SHP77 treated with DMSO at 0.1 percent for 48 hours (cell line): ENCODE measurements around the gene ZNF516.

Experiments used
- DNase-seq: peaks from one replicate; lab custom pipeline; 2025; lab: John Stamatoyannopoulos, UW

ZNF516 gene

GRCh38 chr18:76378526-76379215, 116.4 kb downstream of the ZNF516 start:
- DNase-seq, result no peak

DNA sequence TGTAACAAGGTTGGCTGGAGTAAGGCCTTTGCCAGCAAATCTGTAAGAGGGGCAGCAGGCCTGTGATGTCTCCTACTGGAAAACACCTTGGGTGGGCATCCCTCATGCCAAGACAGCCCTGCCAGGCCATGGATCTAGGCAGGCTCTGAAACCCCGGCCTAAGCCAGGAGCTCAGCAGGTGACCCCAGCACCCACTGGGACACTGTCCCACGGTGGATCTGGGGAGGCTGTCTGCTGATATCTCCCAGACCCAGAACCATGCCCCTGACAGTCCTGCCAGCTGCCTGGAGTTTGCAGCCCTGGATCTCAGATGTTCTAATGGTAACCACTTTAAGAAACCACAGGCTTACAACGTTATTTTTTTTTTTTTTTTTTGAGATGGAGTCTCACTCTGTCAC, 117.7 kb downstream of the ZNF516 start:
- no peak for DNase-seq

DNA sequence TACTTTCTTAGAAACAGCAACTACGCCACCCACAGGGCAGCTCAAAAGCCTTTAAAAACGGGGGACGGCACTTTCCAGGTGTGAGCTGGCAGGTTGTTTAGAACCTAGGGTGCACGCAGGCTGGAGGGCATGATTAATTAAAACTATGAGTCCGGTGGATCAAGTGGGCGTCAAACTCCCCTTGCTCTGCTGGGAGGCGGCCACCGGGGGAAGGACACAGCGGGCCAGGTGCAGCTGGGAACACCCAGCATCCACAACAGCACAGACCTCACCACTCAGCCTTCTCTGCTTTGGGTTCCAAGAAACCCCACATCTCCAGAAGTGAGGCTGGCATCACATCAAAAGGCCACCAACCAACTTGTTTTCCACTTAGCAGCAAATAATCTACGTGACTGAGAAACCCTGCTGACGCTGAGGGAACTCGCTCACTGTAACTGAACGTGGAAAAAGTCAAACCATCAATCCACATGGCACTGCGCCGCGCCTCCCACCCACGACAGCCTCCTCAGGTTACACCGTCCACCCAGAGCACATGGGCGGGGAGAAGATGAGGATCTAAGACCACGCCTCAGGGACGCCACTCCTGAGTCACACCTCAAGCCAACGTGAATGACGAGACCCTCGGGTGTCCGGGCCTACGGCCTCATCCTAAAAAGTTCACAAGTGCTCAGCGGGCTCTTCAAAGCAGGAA, 118.2 kb downstream of the ZNF516 start:
- no peak for DNase-seq

DNA sequence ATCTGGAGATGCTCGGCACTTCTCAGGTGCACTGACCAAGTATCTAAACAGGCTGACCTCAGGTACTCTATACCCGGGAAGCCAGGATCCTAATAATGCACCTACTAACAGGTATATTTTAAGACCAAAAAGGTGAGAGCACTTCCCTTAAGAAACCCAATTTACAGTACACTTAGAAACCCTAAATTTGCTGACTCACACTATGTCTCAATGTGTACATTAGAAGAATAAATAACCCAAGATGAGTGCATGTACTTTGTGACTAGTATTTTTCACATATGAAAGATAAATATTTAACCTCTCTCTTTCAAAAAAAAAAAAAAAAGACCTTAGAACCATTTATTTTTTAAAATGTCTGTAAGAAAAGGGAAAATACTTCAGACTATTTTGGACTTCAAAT, 118.8 kb downstream of the ZNF516 start:
- no peak for DNase-seq

DNA sequence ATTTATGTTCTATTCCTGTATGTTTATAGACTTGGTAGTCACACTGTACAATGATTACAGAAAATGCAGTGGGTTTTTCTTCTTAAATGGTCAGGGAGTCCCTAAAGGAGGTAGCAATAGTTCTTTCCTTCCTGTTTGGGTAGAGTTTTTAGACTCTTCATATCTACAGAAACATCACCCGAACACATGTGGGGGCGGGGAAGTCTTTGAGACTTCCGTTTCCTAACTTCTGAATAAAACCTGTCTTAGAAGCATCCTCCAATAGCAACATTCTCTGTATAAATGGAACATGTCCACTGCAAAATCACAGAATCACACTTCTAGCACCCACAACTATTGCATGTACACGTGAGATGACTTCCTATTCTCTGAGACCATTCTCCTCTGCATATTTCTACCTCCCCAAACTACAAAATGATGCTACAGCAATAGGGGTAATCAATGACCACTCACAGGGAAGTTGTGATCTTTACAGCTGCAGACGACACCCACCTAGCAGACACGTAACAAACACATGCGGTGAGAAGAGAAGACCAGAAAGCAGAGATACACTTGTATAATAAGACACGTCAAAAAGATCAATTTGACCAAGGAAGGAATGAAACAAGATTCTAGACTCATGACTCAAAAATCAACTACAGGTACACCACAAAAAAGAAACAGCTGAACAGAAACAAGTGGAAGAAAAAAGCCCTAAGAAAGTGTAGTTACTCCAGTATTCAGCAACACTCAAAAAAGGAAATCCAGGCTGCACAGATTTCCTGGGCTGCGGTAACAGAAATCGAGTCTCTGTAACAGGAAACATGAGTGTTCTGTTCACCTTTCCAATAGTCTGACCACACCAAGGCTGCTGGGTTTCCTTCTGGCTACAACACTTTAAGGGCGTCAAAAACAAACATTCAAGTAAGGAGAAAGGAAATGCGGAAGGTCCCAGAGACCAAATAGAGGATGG, 120.4 kb downstream of the ZNF516 start:
- DNase-seq, result no peak

GRCh38 chr18:76373297-76373696, 121.7 kb downstream of the ZNF516 start:
- no peak for DNase-seq

DNA sequence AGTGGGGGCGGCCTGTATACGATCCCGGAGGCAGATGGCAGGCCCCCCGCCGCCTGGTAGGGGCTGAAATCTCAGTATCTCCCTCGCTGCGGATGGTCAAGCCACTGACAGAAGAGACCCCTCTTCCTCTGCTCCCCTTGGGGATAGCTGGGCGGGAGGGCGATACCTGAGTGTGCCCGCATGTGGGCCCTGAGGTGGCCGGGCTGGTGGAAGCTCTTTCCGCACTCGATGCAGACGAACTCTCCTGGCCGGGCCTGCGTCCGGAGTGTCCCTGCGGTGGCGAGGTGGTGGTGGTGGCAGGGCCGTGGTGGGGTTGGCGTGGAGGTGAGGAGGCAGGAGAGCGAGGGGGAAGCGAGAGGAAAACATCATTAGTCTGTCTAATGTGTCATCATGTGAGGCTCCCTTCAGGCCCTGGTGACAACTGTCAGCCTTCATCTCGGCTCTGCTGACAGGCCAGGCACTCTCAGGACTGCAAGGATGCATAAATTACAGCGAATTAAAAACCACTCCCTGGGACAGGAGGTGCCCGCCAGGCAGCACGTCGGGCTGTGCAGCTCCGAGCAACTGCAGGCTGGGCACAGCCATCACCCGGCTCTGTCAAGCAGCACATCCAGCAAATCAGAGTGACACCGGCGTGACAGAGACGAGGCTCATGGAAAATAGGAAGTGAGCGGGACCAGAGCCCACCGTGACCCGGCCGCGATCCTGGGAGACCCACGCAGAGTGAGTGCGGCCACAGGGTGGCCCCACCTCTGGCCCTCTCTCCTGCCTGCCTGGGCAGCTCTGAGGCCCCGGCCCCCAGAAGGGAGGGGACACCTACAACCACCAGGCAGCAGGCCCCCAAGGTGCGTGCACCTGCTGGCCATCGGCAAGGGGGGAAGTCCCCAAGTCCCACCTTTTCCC, 123.5 kb downstream of the ZNF516 start:
- no peak for DNase-seq

GRCh38 chr18:76370686-76371085, 124.4 kb downstream of the ZNF516 start:
- DNase-seq, result no peak

DNA sequence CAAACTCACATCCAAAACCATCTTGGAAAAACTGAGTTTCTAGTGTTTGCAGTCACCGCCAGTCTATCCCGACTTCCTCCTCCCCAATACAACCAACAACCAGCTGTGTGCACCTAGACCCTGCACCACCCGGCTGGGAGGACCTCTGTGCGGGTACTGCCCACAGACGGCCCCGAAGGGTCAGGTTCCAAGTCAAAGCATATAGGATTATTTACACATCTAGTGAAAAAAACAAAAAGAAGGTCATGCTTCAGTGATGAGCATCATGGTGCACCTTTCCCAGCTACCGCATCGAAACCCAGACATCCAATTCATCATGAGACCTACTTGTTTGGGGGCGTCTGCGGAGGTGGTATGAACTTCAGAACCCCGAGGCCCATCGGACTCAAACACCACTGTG, 124.8 kb downstream of the ZNF516 start:
- no peak for DNase-seq

GRCh38 chr18:76369791-76370190, 125.3 kb downstream of the ZNF516 start:
- no peak for DNase-seq

DNA sequence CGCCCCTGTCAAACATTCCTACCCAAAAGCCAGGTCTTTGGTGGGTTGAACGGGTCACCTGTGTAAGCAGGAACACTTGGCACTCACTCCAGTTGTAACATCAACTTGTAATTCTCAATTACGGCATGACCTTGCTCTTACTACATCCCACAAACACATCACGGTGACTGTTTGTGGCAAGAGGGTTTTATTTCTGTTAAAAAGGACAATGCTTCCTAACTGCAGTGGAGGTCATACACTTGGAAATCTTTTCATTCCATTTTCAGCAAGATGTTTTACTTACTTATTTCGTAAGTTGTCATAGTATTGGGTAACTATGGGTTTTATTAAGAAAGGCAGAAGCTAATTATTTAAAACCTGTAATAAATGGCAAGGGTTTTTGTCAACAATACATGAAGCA, 126.1 kb downstream of the ZNF516 start:
- DNase-seq, result no peak

DNA sequence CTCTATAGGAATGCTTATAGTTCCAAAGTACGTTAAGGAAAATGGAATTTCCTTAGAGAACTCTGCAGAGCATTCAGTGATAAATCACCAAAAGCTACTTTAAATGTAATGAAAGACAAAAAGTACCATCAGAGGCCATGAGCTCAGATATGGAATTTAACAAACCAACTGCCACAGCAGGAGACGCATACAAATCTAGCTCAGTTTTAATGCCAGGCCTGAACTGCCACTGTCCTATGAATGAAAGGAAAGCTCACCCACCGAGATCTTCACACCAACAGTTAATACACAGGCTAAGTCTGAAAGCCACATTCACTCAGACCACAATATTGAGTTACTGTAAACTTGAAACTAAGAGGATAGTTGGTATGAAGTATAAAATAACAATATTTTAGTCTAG, 126.8 kb downstream of the ZNF516 start:
- DNase-seq, result no peak

GRCh38 chr18:76367168-76368125, 127.6 kb downstream of the ZNF516 start:
- DNase-seq, result no peak

DNA sequence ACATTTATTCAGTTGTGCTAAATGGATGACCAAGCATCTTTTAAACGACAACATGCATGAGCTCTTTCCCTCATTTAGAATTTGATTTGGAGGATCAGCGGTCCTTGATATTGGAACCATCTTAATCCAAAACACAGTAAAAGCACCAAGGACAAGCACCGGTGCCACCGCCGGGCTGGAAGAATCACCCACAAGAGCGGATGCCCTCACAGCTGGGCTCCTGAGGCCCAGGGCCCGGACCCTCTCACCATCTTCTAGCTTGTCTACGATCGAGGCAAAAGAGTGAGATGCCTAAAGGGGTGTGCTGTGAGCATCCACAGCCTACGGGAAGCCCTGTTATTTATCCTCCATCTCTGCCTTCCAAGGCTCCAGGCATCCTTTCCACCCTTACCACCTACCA, 129.5 kb downstream of the ZNF516 start:
- no peak for DNase-seq

DNA sequence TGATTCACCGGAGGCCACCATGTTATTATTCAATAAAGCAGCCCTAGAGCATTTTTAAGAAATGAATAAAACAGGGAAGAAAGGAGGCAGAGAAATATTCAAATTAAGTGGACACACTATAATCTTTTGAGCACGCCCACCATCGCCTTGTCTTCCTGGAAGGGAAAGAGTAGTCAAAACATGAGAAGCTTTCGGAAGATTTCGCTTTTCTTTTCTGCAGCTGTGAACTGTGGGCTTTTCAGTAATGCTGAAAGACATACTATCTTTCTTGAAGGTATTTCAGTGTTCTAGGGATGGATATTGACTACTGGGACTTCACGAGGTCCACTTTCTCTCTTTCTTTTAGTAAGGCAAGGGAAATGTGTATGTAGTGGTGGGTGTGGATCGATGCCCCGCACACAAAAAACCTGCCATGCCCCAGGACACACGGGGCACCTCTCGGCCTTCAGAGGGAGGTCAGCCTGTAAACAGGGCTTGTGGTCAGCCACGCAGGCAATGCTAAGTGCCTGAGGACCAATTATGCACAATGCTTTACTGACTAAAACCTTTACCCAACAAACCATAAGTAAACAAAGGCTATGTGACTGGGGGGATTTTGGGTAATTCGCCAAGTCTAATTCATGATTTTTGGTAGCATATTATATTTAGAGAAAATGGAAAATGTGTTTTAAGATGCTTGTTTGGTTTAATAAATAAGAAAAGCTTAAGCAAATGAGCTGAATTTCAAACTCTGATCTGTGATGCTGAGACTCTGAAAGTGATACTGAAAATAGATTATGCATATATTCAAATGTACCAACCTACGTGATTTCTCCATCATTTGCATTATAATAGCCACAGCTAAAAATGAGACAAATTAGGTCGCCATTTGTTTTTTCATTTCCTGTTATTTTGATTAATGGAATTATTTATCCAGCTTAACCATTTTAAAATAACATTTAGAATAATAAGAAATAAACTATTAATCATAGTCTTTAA, 130.5 kb downstream of the ZNF516 start:
- DNase-seq, result no peak

GRCh38 chr18:76363436-76364120, 131.5 kb downstream of the ZNF516 start:
- DNase-seq, result no peak

GRCh38 chr18:76362676-76363075, 132.4 kb downstream of the ZNF516 start:
- DNase-seq, result no peak

DNA sequence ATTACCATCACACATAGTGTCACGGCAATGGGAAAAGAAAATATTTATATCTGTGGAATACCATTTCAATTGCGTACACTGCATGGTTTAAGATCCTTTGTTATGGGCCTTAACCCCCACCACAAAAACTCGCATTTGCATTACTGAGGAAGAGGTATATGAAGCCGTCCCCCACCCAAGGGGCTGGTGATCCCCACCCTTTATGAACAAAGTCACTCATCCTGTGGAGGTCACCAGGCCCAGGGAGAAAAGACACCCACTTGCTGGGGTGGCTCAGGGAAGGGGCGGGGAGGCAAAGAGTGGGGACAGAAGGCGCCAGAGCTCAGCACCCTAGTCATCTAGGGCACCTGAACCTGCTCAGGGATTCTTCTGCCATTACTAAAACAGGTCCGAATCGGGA, 133.8 kb downstream of the ZNF516 start:
- DNase-seq, result no peak

DNA sequence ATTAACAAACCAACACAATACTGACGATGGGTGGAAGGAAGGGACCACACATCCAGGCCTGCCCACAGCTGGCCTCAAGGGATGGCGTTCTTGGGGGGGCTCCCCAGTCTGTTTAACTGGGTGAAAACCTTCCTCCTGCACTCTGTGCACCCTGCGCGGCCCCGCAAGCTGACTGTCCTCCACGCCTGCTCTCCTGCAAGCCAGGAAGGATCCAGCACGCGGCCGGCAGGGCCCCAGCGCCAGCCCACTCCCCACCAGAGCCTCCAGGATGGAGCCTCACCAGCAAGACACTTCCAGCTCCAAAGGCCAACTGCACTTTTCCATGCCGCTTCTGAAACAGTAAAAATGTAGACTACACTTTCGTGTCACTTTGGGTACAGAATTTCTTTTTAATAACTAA, 135.1 kb downstream of the ZNF516 start:
- no peak for DNase-seq
